K562 (cell line): ENCODE data around the gene RNF17. TPM values are rescaled to one million over a fixed set of nuclear protein-coding genes. Genes with fewer than 3 reads are reported as not detected.

Experiments
- ATAC-seq: fragments of 200-7000 bp; cut with Tn5 transposase; 3 replicates; pipeline ENCODE4 v1.9.1; 2020; ENCODE audit warnings: moderate library complexity
- BruUV-seq: library from RNA; stranded (reverse); fragments of 400-500 nt; replicated peaks from 2 replicates; lab custom pipeline; 2021; lab: Mats Ljungman, UMichigan
- CTCF ChIA-PET: fragments of 300-600 bp; formaldehyde crosslinking; extraction: SDS; loops from one replicate; lab custom pipeline; 2021; ENCODE audit warnings: low intra/inter-chr PET ratio; lab: Yijun Ruan, JAX
- POLR2A ChIA-PET: fragments of 300-600, 350-650 bp; sonication (Branson Sonifier 250); formaldehyde crosslinking; extraction: SDS; loops from one replicate; lab custom pipeline; 2021; ENCODE audit warnings: antibody characterized with exemption, inconsistent platforms; lab: Yijun Ruan, JAX
- DNase-seq, 4 experiments: peaks; one replicate each; pipeline versions ENCODE4 v3.0.0 to v3.0.0-alpha.2; 2011 to 2018; ENCODE audit warnings: low spot score in 3 of 4, mixed read lengths in 3 of 4; ENCODE audit errors: extremely low read depth in 1 of 4
- FAIRE-seq: peaks from 2 replicates; lab custom pipeline; 2011; peaks lifted over from hg19 to GRCh38; lab: Jason Lieb, UNC
- H2AFZ ChIP-seq: 2 replicates; pipeline ENCODE4 v1.6.0; 2011; ENCODE audit warnings: low read depth, low read length, control low read depth, inconsistent platforms
- H3K27ac ChIP-seq: fragments of 200-600 bp; 3 replicates; pipeline ENCODE4 v1.8.0; 2011; ENCODE audit warnings: low read depth, mild to moderate bottlenecking, control low read depth, inconsistent platforms, low read length, moderate library complexity, mixed read lengths; ENCODE audit errors: extremely low read depth
- H3K27me3 ChIP-seq, 2 experiments: fragments of 300-600 bp in 1 of 2; 2 replicates in 1 of 2; 3 replicates in 1 of 2; pipeline versions ENCODE4 v1.6.0 to v1.8.0; 2011; ENCODE audit warnings: inconsistent platforms in 2 of 2, low read length in 2 of 2, mild to moderate bottlenecking in 1 of 2, mixed read lengths in 1 of 2, moderate library complexity in 1 of 2; ENCODE audit not compliant: control insufficient read depth in 2 of 2, insufficient read depth in 2 of 2
- H3K36me3 ChIP-seq: fragments of 300-600 bp; 3 replicates; pipeline ENCODE4 v1.8.0; 2011; ENCODE audit warnings: mild to moderate bottlenecking, low read length, inconsistent platforms; ENCODE audit not compliant: control insufficient read depth, insufficient read depth
- H3K4me1 ChIP-seq, 2 experiments: fragments of 200-600 bp in 1 of 2; replicated peaks in 1 of 2; 2 replicates in 1 of 2; 3 replicates in 1 of 2; pipeline versions ENCODE4 v1.5.1 to v1.8.0; 2011; ENCODE audit warnings: inconsistent platforms in 2 of 2, low read length in 2 of 2, mild to moderate bottlenecking in 1 of 2, mixed read lengths in 1 of 2, moderate library complexity in 1 of 2; ENCODE audit not compliant: control insufficient read depth in 2 of 2, insufficient read depth in 2 of 2
- H3K4me2 ChIP-seq: 2 replicates; pipeline ENCODE4 v1.6.1; 2011; ENCODE audit warnings: low read length, control low read depth, inconsistent platforms, mixed read lengths; ENCODE audit not compliant: insufficient read depth
- H3K4me3 ChIP-seq: fragments of 200-600 bp; sonication (generic), shearing (Covaris generic); 2 replicates; pipeline ENCODE4 v1.5.1; 2016; ENCODE audit warnings: control low read depth, inconsistent platforms
- H3K79me2 ChIP-seq: fragments of 200-600 bp; 3 replicates; pipeline ENCODE4 v1.8.0; 2011; ENCODE audit warnings: low read length, inconsistent platforms; ENCODE audit not compliant: control insufficient read depth, insufficient read depth
- H3K9ac ChIP-seq, 2 experiments: 2 replicates each; pipeline versions ENCODE4 v1.6.0 to v1.6.1; 2011; ENCODE audit warnings: low read depth in 2 of 2, low read length in 2 of 2, control low read depth in 1 of 2, inconsistent platforms in 1 of 2, mild to moderate bottlenecking in 1 of 2, mixed read lengths in 1 of 2; ENCODE audit not compliant: insufficient read depth in 1 of 2
- H3K9me1 ChIP-seq: one replicate; pipeline ENCODE4 v1.6.0; 2011; ENCODE audit warnings: inconsistent platforms, mild to moderate bottlenecking, low read length, moderate library complexity; ENCODE audit not compliant: control insufficient read depth, insufficient read depth
- H3K9me3 ChIP-seq: replicated peaks from 2 replicates; pipeline ENCODE4 v1.5.1; 2011; ENCODE audit warnings: low read depth, low read length, inconsistent platforms; ENCODE audit not compliant: control insufficient read depth, insufficient read depth
- H4K20me1 ChIP-seq: replicated peaks from 2 replicates; pipeline ENCODE4 v1.6.1; 2011; ENCODE audit warnings: low read length, inconsistent platforms, mixed read lengths; ENCODE audit not compliant: control insufficient read depth, insufficient read depth
- GABPA ChIP-seq: fragments of 200-800 bp; sonication (Bioruptor generic); conservative IDR thresholded peaks from 2 replicates; pipeline ENCODE4 v1.6.1; 2016; ENCODE audit warnings: low read depth, missing genetic modification characterization, missing compliant biosample characterization
- MTA2 ChIP-seq: fragments of 450-650 bp; IDR thresholded peaks from 2 replicates; pipeline ENCODE4 v1.6.1; 2016; ENCODE audit warnings: low read depth
- NCOA2 ChIP-seq, 2 experiments: fragments of 450-650 bp; IDR thresholded peaks; 2 replicates each; pipeline ENCODE4 v1.6.1; 2018; ENCODE audit warnings: mild to moderate bottlenecking in 2 of 2, moderate library complexity in 1 of 2; ENCODE audit not compliant: partially characterized antibody in 2 of 2
- PHTF2 ChIP-seq: fragments of 250-450 bp; sonication (Bioruptor Pico); IDR thresholded peaks from 2 replicates; pipeline ENCODE4 v1.5.0; 2021; ENCODE audit warnings: mild to moderate bottlenecking
- POLR2G ChIP-seq: fragments of 200-400 bp; formaldehyde crosslinking; IDR thresholded peaks from 2 replicates; pipeline ENCODE4 v1.6.1; 2017; ENCODE audit warnings: low read depth, mild to moderate bottlenecking, antibody characterized with exemption, low read length, moderate library complexity
- SFPQ ChIP-seq: fragments of 200-400 bp; formaldehyde crosslinking; IDR thresholded peaks from 2 replicates; pipeline ENCODE4 v1.6.1; 2017; ENCODE audit warnings: mild to moderate bottlenecking, low read depth, low read length, moderate library complexity
- SIN3A ChIP-seq, 2 experiments: fragments of 150-350 bp in 1 of 2; IDR thresholded peaks; 2 replicates each; pipeline ENCODE4 v1.6.1; 2011 to 2016; ENCODE audit warnings: borderline replicate concordance in 2 of 2, low read depth in 2 of 2, low read length in 2 of 2, mild to moderate bottlenecking in 2 of 2, moderate library complexity in 2 of 2; ENCODE audit not compliant: control insufficient read depth in 1 of 2
- SMAD1 ChIP-seq: fragments of 150-350 bp; IDR thresholded peaks from 2 replicates; pipeline ENCODE4 v1.6.1; 2014; ENCODE audit warnings: low read length, low read depth; ENCODE audit not compliant: partially characterized antibody
- SMARCB1 ChIP-seq: IDR thresholded peaks from 2 replicates; pipeline ENCODE4 v1.6.1; 2011; ENCODE audit warnings: improper control_type of control experiment, low read depth; ENCODE audit not compliant: insufficient read length
- SUPT5H ChIP-seq: fragments of 450-650 bp; IDR thresholded peaks from 2 replicates; pipeline ENCODE4 v1.6.1; 2016
- THRAP3 ChIP-seq: fragments of 450-650 bp; IDR thresholded peaks from 2 replicates; pipeline ENCODE4 v1.6.1; 2016; ENCODE audit warnings: mild to moderate bottlenecking, inconsistent platforms, borderline replicate concordance
- ZKSCAN3 ChIP-seq: fragments of 250-450 bp; sonication (Bioruptor Pico); IDR thresholded peaks from 2 replicates; pipeline ENCODE4 v1.4.0; 2020
- ZNF41 ChIP-seq: fragments of 250-450 bp; sonication (Bioruptor Pico); conservative IDR thresholded peaks from 2 replicates; pipeline ENCODE4 v1.4.0; 2020; ENCODE audit warnings: mild to moderate bottlenecking
- ZNF431 ChIP-seq: sonication (generic); formaldehyde crosslinking; IDR thresholded peaks from 2 replicates; pipeline ENCODE4 v1.8.0; 2022; ENCODE audit warnings: mild to moderate bottlenecking, missing genetic modification reagents
- WGBS: fragments of 100-300 bp; shearing (Covaris generic); methylation state at CpG from one replicate; pipeline ENCODE4 v1.1.6; 2016; ENCODE audit warnings: low coverage, mixed read lengths; ENCODE audit not compliant: insufficient coverage; ENCODE audit errors: missing lambda C conversion rate; 5-methylcytosine and 5-hydroxymethylcytosine counted together
- in situ Hi-C: fragments of 300-500 bp; cut with MboI; formaldehyde crosslinking; loops from 4 replicates; pipeline ENCODE4 v1.15.0; 2018; ENCODE audit warnings: inconsistent platforms, mixed read lengths
- intact Hi-C: fragments of 100-400 bp; cut with micrococcal nuclease; formaldehyde crosslinking; loops from 2 replicates; pipeline ENCODE4 v1.14.2; 2022
- polyA plus RNA-seq, 8 experiments: library from polyadenylated mRNA; depleted of rRNA in 4 of 8; stranded (reverse) in 5 of 8; unstranded in 3 of 8; fragments of >200 nt; fragmentation: Nextera tagmentation in 2 of 8; fragmentation: Illumina TruSeq in 1 of 8; extraction: Ambion mirVana in 2 of 8; extraction: Trizol in 1 of 8; gene quantifications; 2 replicates each; pipeline versions ENCODE4 v1.2.1 to v1.2.3, GENCODE V29; 2011 to 2014; ENCODE audit warnings: inconsistent platforms in 1 of 8, missing spikeins in 1 of 8
- total RNA-seq, 7 experiments: library from RNA; depleted of rRNA in 6 of 7; stranded (reverse); fragments of >200 nt in 6 of 7; fragmentation: Illumina TruSeq in 2 of 7; extraction: Trizol in 2 of 7; gene quantifications; 2 replicates each; pipeline versions ENCODE4 v1.2.1 to v1.2.3, GENCODE V29; 2011 to 2021; ENCODE audit warnings: low replicate concordance in 1 of 7

Gene RNF17
- total and polyA plus RNA-seq, 9 of the 15 experiments (the other 6 are each of a cell fraction or from before 2014, with no cell fraction given) = 0.11 to 0.90 (median 0.58) TPM

GRCh38 chr13:24878340-24878739 lies 114.4 kb downstream of the RNF17 start (continued):
- TF ChIP-seq PHTF2 (CRISPR knock-in tag) (no peak), MTA2 (no peak), SMAD1 (no peak), POLR2G (no peak), GABPA (no peak), SFPQ (no peak), ZKSCAN3 (CRISPR knock-in tag) (no peak), NCOA2 (IDR thresholded peaks at IDR 0.05; ENCODE audit: partially characterized antibody in 2 of 2) (no peak)

GRCh38 chr13:24882665-24883064 lies 118.7 kb downstream of the RNF17 start:
- ChIA-PET POLR2A (no interaction called here), CTCF (no interaction called here)
- H3K36me3 ChIP-seq = peaks cover 45% of the 10 kb centered on the region; the same call in 1 of the 3 replicates
- no peaks in the 10 kb centered on the region for H3K27me3 ChIP-seq
- no peak overlapping the region for H2AFZ ChIP-seq
- no peak overlapping the region for H3K9ac ChIP-seq
- H3K9me1 ChIP-seq = no peaks in the 10 kb centered on the region
- no TSS peak for BruUV-seq
- H3K4me2 ChIP-seq = no peak overlapping the region
- WGBS = 70% methylated on average over 2 of the region's 2 CpGs
- FAIRE-seq (no peak), ATAC-seq (no peak), DNase-seq (no peak)
- intact Hi-C loops (no loop called here), in situ Hi-C loops (no loop called here)
- no peaks in the 10 kb centered on the region for H4K20me1 ChIP-seq
- no peaks in the 10 kb centered on the region for H3K79me2 ChIP-seq
- H3K4me3 ChIP-seq = no peak overlapping the region
- H3K9me3 ChIP-seq = no peaks in the 10 kb centered on the region
- H3K27ac ChIP-seq = no peak overlapping the region
- no peaks in the 10 kb centered on the region for H3K4me1 ChIP-seq
- TF ChIP-seq SUPT5H = no peak
- TF ChIP-seq ZNF41 = no peak
- TF ChIP-seq ZNF431 = no peak
- no peak for TF ChIP-seq SIN3A (IDR thresholded peaks at IDR 0.05; ENCODE audit: borderline replicate concordance in 2 of 2, control insufficient read depth in 1 of 2, low read depth in 2 of 2, low read length in 2 of 2)
- TF ChIP-seq THRAP3 = no peak
- no peak for TF ChIP-seq SMARCB1
